GM18870 (cell line): ENCODE data around the gene MCM3AP.
"Not testable (repeated sequence)": the region's sequence is repeated elsewhere in the genome, so short reads cannot be mapped to it uniquely, and the experiment has no call there.

Experiments
- ATAC-seq: cut with Tn5 transposase; IDR thresholded peaks from one replicate; pipeline ENCODE4 v1.9.1; 2021; ENCODE audit warnings: moderate library complexity; ENCODE audit not compliant: unreplicated experiment

MCM3AP gene

GRCh38 chr21:46207006-46207919 lies 78.1 kb downstream of the MCM3AP start:
- ATAC-seq: no peak

GRCh38 chr21:46206163-46207005 lies 79.0 kb downstream of the MCM3AP start:
- no peak for ATAC-seq

- ATAC-seq: no peak
Measured at GRCh38 chr21:46205766-46206162, 79.6 kb downstream of the MCM3AP start.

- ATAC-seq: no peak
Measured at GRCh38 chr21:46205166-46205565, 80.2 kb downstream of the MCM3AP start.

GRCh38 chr21:46203203-46203600 lies 82.2 kb downstream of the MCM3AP start:
- ATAC-seq: no peak

- ATAC-seq: no peak
Measured at GRCh38 chr21:46202592-46203202, 82.7 kb downstream of the MCM3AP start.

GRCh38 chr21:46200877-46201803 lies 84.3 kb downstream of the MCM3AP start:
- ATAC-seq: not testable (repeated sequence)

GRCh38 chr21:46199436-46200373 lies 85.7 kb downstream of the MCM3AP start:
- no peak for ATAC-seq

GRCh38 chr21:46196733-46197132 lies 88.7 kb downstream of the MCM3AP start:
- ATAC-seq: no peak

GRCh38 chr21:46195595-46196195 lies 89.7 kb downstream of the MCM3AP start:
- no peak for ATAC-seq

- ATAC-seq: no peak
Measured at GRCh38 chr21:46194374-46195334, 90.8 kb downstream of the MCM3AP start.

- ATAC-seq: no peak
Measured at GRCh38 chr21:46193829-46194373, 91.5 kb downstream of the MCM3AP start.

- no peak for ATAC-seq
Measured at GRCh38 chr21:46191686-46192575, 93.5 kb downstream of the MCM3AP start.

- no peak for ATAC-seq
Measured at GRCh38 chr21:46191257-46191685, 94.1 kb downstream of the MCM3AP start.

GRCh38 chr21:46190491-46191131 lies 94.8 kb downstream of the MCM3AP start:
- ATAC-seq: no peak

GRCh38 chr21:46189959-46190490 lies 95.4 kb downstream of the MCM3AP start:
- ATAC-seq: no peak
